ENCODE data around the gene SRGAP2B.
"Not testable (repeated sequence)": the region's sequence is repeated elsewhere in the genome, so short reads cannot be mapped to it uniquely, and the experiment has no call there.

GRCh38 chr1:144922785-144923184 is 172.3 kb downstream of the SRGAP2B start:
- not testable (repeated sequence) for TF ChIP-seq CTCF (IDR thresholded peaks at IDR 0.05 in 2 of 3, conservative IDR thresholded peaks at IDR 0.05 in 1 of 3; ENCODE audit: control insufficient read depth in 2 of 3, extremely low read depth in 1 of 3, insufficient read depth in 1 of 3, low read depth in 3 of 3, low read length in 3 of 3); KLF5 (IDR thresholded peaks at IDR 0.05; ENCODE audit: partially characterized antibody); WRNIP1 (IDR thresholded peaks at IDR 0.05; ENCODE audit: borderline replicate concordance, low read depth, low read length); SKIL (IDR thresholded peaks at IDR 0.05; ENCODE audit: low read depth, poor library complexity, severe bottlenecking); CBFB (IDR thresholded peaks at IDR 0.05; ENCODE audit: low read depth); SP1 (IDR thresholded peaks at IDR 0.05; ENCODE audit: low read depth, low read length); SMARCA5 (IDR thresholded peaks at IDR 0.05); EZH2 (IDR thresholded peaks at IDR 0.05; ENCODE audit: borderline replicate concordance, control insufficient read depth, low read depth, low read length); USF2 (IDR thresholded peaks at IDR 0.05; ENCODE audit: borderline replicate concordance, low read depth, low read length); CEBPB (IDR thresholded peaks at IDR 0.05; ENCODE audit: borderline replicate concordance in 1 of 2, low read depth in 2 of 2, low read length in 2 of 2); POLR2A (IDR thresholded peaks at IDR 0.05; ENCODE audit: low read depth, low read length); PAX5 (IDR thresholded peaks at IDR 0.05; ENCODE audit: borderline replicate concordance, low read depth, low read length)

All from GM12878 (cell line).